GM19324 (cell line): Measurements from ENCODE around the gene SCAPER.
"Not testable (repeated sequence)": the region's sequence is repeated elsewhere in the genome, so short reads cannot be mapped to it uniquely, and the experiment has no call there.

Experiments used
- ATAC-seq: cut with Tn5 transposase; IDR thresholded peaks from one replicate; pipeline ENCODE4 v1.9.1; 2021; ENCODE audit warnings: mild to moderate bottlenecking, moderate library complexity; ENCODE audit not compliant: unreplicated experiment, low FRiP score

Gene SCAPER

GRCh38 chr15:76912430-76912829 is 7.3 kb upstream of the SCAPER start:
- ATAC-seq, result no peak

- no peak for ATAC-seq
Observed at GRCh38 chr15:76905855-76906254, 715 bp upstream of the SCAPER start.

GRCh38 chr15:76904461-76905012 is 603 bp downstream of the SCAPER start:
- no peak for ATAC-seq

GRCh38 chr15:76903251-76903681 is 1.9 kb downstream of the SCAPER start:
- ATAC-seq, result no peak

- no peak for ATAC-seq
Observed at GRCh38 chr15:76901965-76902364, 3.2 kb downstream of the SCAPER start.

GRCh38 chr15:76899931-76900310 is 5.2 kb downstream of the SCAPER start:
- not testable (repeated sequence) for ATAC-seq

GRCh38 chr15:76899176-76899930 is 5.8 kb downstream of the SCAPER start:
- ATAC-seq, result not testable (repeated sequence)

GRCh38 chr15:76898102-76898501 is 7.0 kb downstream of the SCAPER start:
- ATAC-seq, result no peak

- ATAC-seq, result no peak
Observed at GRCh38 chr15:76894174-76894573, 11.0 kb downstream of the SCAPER start.

- not testable (repeated sequence) for ATAC-seq
Observed at GRCh38 chr15:76892836-76893235, 12.3 kb downstream of the SCAPER start.

- not testable (repeated sequence) for ATAC-seq
Observed at GRCh38 chr15:76887280-76888141, 17.6 kb downstream of the SCAPER start.

GRCh38 chr15:76885212-76885611 is 19.9 kb downstream of the SCAPER start:
- no peak for ATAC-seq

- ATAC-seq, result no peak
Observed at GRCh38 chr15:76875911-76876310, 29.2 kb downstream of the SCAPER start.

GRCh38 chr15:76873066-76873465 is 32.1 kb downstream of the SCAPER start:
- ATAC-seq, result not testable (repeated sequence)

- no peak for ATAC-seq
Observed at GRCh38 chr15:76871930-76872329, 33.2 kb downstream of the SCAPER start.

- ATAC-seq, result no peak
Observed at GRCh38 chr15:76868740-76869139, 36.4 kb downstream of the SCAPER start.

- ATAC-seq, result no peak
Observed at GRCh38 chr15:76866716-76867321, 38.3 kb downstream of the SCAPER start.

- ATAC-seq, result no peak
Observed at GRCh38 chr15:76866008-76866407, 39.1 kb downstream of the SCAPER start.

- ATAC-seq, result no peak
Observed at GRCh38 chr15:76865548-76865991, 39.6 kb downstream of the SCAPER start.

- ATAC-seq, result no peak
Observed at GRCh38 chr15:76864586-76864985, 40.6 kb downstream of the SCAPER start.

GRCh38 chr15:76863693-76864092 is 41.4 kb downstream of the SCAPER start:
- no peak for ATAC-seq
